Neural progenitor cell (in vitro differentiated cells): ENCODE results near the gene TTLL12. TPM values are rescaled to one million over a fixed set of nuclear protein-coding genes. Genes with fewer than 3 reads are reported as not detected.

Experiments used
- DNase-seq: peaks from one replicate; pipeline ENCODE4 v3.0.0-alpha.2; 2016; ENCODE audit warnings: low spot score
- H2AFZ ChIP-seq: fragments of 200-600 bp; sonication (generic); replicated peaks from 2 replicates; pipeline ENCODE4 v1.6.1; 2016; ENCODE audit warnings: antibody characterized with exemption
- H3F3A ChIP-seq: fragments of 200-600 bp; sonication (generic); 2 replicates; pipeline ENCODE4 v1.6.1; 2016; ENCODE audit warnings: antibody characterized with exemption, low read depth
- H3K27ac ChIP-seq: fragments of 200-600 bp; sonication (generic); 2 replicates; pipeline ENCODE4 v1.5.1; 2016; ENCODE audit warnings: mild to moderate bottlenecking
- H3K27me3 ChIP-seq: fragments of 200-600 bp; sonication (generic); 2 replicates; pipeline ENCODE4 v1.6.1; 2016; ENCODE audit warnings: mild to moderate bottlenecking, moderate library complexity
- H3K36me3 ChIP-seq: fragments of 200-600 bp; sonication (generic); 2 replicates; pipeline ENCODE4 v1.5.1; 2016
- H3K4me1 ChIP-seq: fragments of 200-600 bp; sonication (generic); 2 replicates; pipeline ENCODE4 v1.6.1; 2016; ENCODE audit warnings: mixed run types
- H3K4me2 ChIP-seq: fragments of 200-600 bp; sonication (generic); 2 replicates; pipeline ENCODE4 v1.6.1; 2016
- H3K4me3 ChIP-seq: fragments of 200-600 bp; sonication (generic); 2 replicates; pipeline ENCODE4 v1.5.1; 2016
- H3K79me2 ChIP-seq: fragments of 200-600 bp; sonication (generic); 2 replicates; pipeline ENCODE4 v1.6.1; 2016; ENCODE audit warnings: low read depth
- H3K9ac ChIP-seq: fragments of 200-600 bp; sonication (generic); 2 replicates; pipeline ENCODE4 v1.6.1; 2016
- H3K9me3 ChIP-seq: fragments of 200-600 bp; sonication (generic); 2 replicates; pipeline ENCODE4 v1.5.1; 2016; ENCODE audit warnings: low read depth
- H4K20me1 ChIP-seq: fragments of 200-600 bp; sonication (generic); 2 replicates; pipeline ENCODE4 v1.6.1; 2016; ENCODE audit warnings: low read depth
- H3K27ac Mint-ChIP-seq: 3 replicates; pipeline ENCODE4 v1.8.0; 2021; ENCODE audit warnings: mixed read lengths
- H3K27me3 Mint-ChIP-seq: 2 replicates; pipeline ENCODE4 v1.8.0; 2022; ENCODE audit warnings: low read depth, mild to moderate bottlenecking, inconsistent platforms, moderate library complexity, mixed read lengths; ENCODE audit not compliant: insufficient read depth
- H3K36me3 Mint-ChIP-seq: 3 replicates; pipeline ENCODE4 v1.8.0; 2021; ENCODE audit warnings: mixed read lengths
- H3K4me1 Mint-ChIP-seq: 3 replicates; pipeline ENCODE4 v1.8.0; 2021; ENCODE audit warnings: mixed read lengths
- H3K4me3 Mint-ChIP-seq: 3 replicates; pipeline ENCODE4 v1.8.0; 2021; ENCODE audit warnings: mild to moderate bottlenecking, moderate library complexity, mixed read lengths
- H3K9me3 Mint-ChIP-seq: 3 replicates; pipeline ENCODE4 v1.8.0; 2020; ENCODE audit warnings: mixed read lengths
- CTCF ChIP-seq: fragments of 200-600 bp; sonication (generic); IDR thresholded peaks from 2 replicates; pipeline ENCODE4 v1.5.1; 2017; ENCODE audit warnings: antibody characterized with exemption, mild to moderate bottlenecking
- EZH2 ChIP-seq: fragments of 200-600 bp; sonication (generic); IDR thresholded peaks from 2 replicates; pipeline ENCODE4 v1.6.1; 2017; ENCODE audit warnings: antibody characterized with exemption, mild to moderate bottlenecking, moderate library complexity
- EZH2phosphoT487 ChIP-seq: fragments of 200-600 bp; sonication (generic); IDR thresholded peaks from 2 replicates; pipeline ENCODE4 v1.6.1; 2017; ENCODE audit warnings: antibody characterized with exemption
- total RNA-seq: library from RNA; depleted of rRNA; stranded (reverse); fragments of >200 nt; gene quantifications from 2 replicates; pipeline ENCODE4 v1.2.3, GENCODE V29; 2015; ENCODE audit warnings: low replicate concordance

Gene TTLL12
- total RNA-seq, 1 donor from 2014 or later, result 27.8 TPM

GRCh38 chr22:43207849-43208702 is 21.1 kb upstream of the TTLL12 start:
- H3K79me2 ChIP-seq, result no peaks in the 10 kb centered on the region

GRCh38 chr22:43207386-43207785 is 20.5 kb upstream of the TTLL12 start:
- Mint-ChIP-seq H3K27ac (no peak overlapping the region), H3K4me1 (peaks cover 10% of the 10 kb centered on the region), H3K9me3 (no peaks in the 10 kb centered on the region), H3K4me3 (no peak overlapping the region), H3K36me3 (peaks cover 2% of the 10 kb centered on the region), H3K27me3 (peaks cover 2% of the 10 kb centered on the region)
- Histone ChIP-seq H3K79me2 (no peaks in the 10 kb centered on the region), H3K9ac (no peak overlapping the region), H3K9me3 (no peaks in the 10 kb centered on the region), H3K36me3 (no peaks in the 10 kb centered on the region), H3K27ac (no peak overlapping the region), H3K4me2 (no peak overlapping the region), H3K27me3 (no peaks in the 10 kb centered on the region), H3K4me1 (no peaks in the 10 kb centered on the region), H2AFZ (no peak overlapping the region), H4K20me1 (no peaks in the 10 kb centered on the region), H3K4me3 (no peak overlapping the region), H3F3A (no peaks in the 10 kb centered on the region)
- no peak for DNase-seq
- TF ChIP-seq EZH2phosphoT487, result no peak
- TF ChIP-seq CTCF, result no peak
- TF ChIP-seq EZH2, result no peak

More at GRCh38 chr22:43207849-43208702, 21.1 kb upstream of the TTLL12 start:
- Histone ChIP-seq H3K27ac (no peak overlapping the region), H3K4me1 (peaks cover 2% of the 10 kb centered on the region), H3K4me2 (no peak overlapping the region), H3K9me3 (no peaks in the 10 kb centered on the region), H3K36me3 (no peaks in the 10 kb centered on the region), H2AFZ (no peak overlapping the region), H3F3A (no peaks in the 10 kb centered on the region), H3K4me3 (no peak overlapping the region), H3K9ac (no peak overlapping the region), H3K27me3 (no peaks in the 10 kb centered on the region), H4K20me1 (no peaks in the 10 kb centered on the region)
- Mint-ChIP-seq H3K4me1 (peaks cover 8% of the 10 kb centered on the region), H3K27ac (peak overlapping the region; percentile 29), H3K27me3 (peaks cover 2% of the 10 kb centered on the region), H3K9me3 (no peaks in the 10 kb centered on the region), H3K36me3 (no peaks in the 10 kb centered on the region), H3K4me3 (no peak overlapping the region)
- TF ChIP-seq EZH2phosphoT487, result no peak
- TF ChIP-seq EZH2, result no peak
- no peak for TF ChIP-seq CTCF
- no peak for DNase-seq

GRCh38 chr22:43206509-43207161 is 19.7 kb upstream of the TTLL12 start:
- peaks cover 10% of the 10 kb centered on the region for H3K4me1 Mint-ChIP-seq
- H3K27me3 Mint-ChIP-seq, result peaks cover 2% of the 10 kb centered on the region
- Histone ChIP-seq H3K4me2 (no peak overlapping the region), H3K4me3 (no peak overlapping the region), H3F3A (no peaks in the 10 kb centered on the region), H3K79me2 (no peaks in the 10 kb centered on the region), H3K36me3 (no peaks in the 10 kb centered on the region), H3K9me3 (no peaks in the 10 kb centered on the region), H3K9ac (no peak overlapping the region), H3K27me3 (no peaks in the 10 kb centered on the region), H4K20me1 (no peaks in the 10 kb centered on the region), H3K4me1 (no peaks in the 10 kb centered on the region), H2AFZ (no peak overlapping the region), H3K27ac (no peak overlapping the region)
- TF ChIP-seq EZH2phosphoT487, result no peak
- TF ChIP-seq EZH2, result no peak
- TF ChIP-seq CTCF, result no peak
- H3K9me3 Mint-ChIP-seq, result no peaks in the 10 kb centered on the region
- no peak overlapping the region for H3K4me3 Mint-ChIP-seq
- H3K36me3 Mint-ChIP-seq, result peaks cover 2% of the 10 kb centered on the region
- no peak overlapping the region for H3K27ac Mint-ChIP-seq
- no peak for DNase-seq
